Measurements from ENCODE around the gene RAB31. TPM values are rescaled to one million over a fixed set of nuclear protein-coding genes. Genes with fewer than 3 reads are reported as not detected.

The RAB31 gene
- polyA plus RNA-seq, 1 donor (not counting 4 experiments of a cell fraction or from before 2014, with no cell fraction given), result 47.0 TPM

GRCh38 chr18:9820127-9820526 is 112.0 kb downstream of the RAB31 start:
- Histone ChIP-seq H4K20me1 (ENCODE audit: control insufficient read depth, extremely low read depth, insufficient read depth, low read length) (no peaks in the 10 kb centered on the region), H3K4me3 (ENCODE audit: control insufficient read depth in 2 of 3, extremely low read depth in 1 of 3, insufficient read depth in 2 of 3, low read depth in 1 of 3, low read length in 3 of 3) (no peak overlapping the region), H3K9me1 (ENCODE audit: control insufficient read depth, extremely low read depth, insufficient read depth, low read length) (peaks cover 2% of the 10 kb centered on the region), H3K27me3 (ENCODE audit: control insufficient read depth, extremely low read depth, insufficient read depth, low read length) (no peaks in the 10 kb centered on the region), H3K79me2 (ENCODE audit: control insufficient read depth, insufficient read depth, low read length) (no peaks in the 10 kb centered on the region), H3K27ac (ENCODE audit: control insufficient read depth, insufficient read depth, low read length) (no peak overlapping the region), H3K9ac (ENCODE audit: control insufficient read depth, extremely low read depth, insufficient read depth, low read length) (no peak overlapping the region), H3K36me3 (ENCODE audit: control insufficient read depth in 2 of 2, extremely low read depth in 1 of 2, insufficient read depth in 2 of 2, low read length in 2 of 2) (peaks cover 0 to 9% of the 10 kb centered on the region in 2 experiments), H3K9me3 (ENCODE audit: control insufficient read depth, low read depth, low read length) (no peaks in the 10 kb centered on the region), H3K4me2 (ENCODE audit: control insufficient read depth, extremely low read depth, insufficient read depth, low read depth, low read length) (no peak overlapping the region), H2AFZ (ENCODE audit: control insufficient read depth, low read length) (no peak overlapping the region), H3K4me1 (ENCODE audit: control insufficient read depth, extremely low read depth, insufficient read depth, low read length) (peaks cover 16% of the 10 kb centered on the region)
- dilution Hi-C loops (cut with MboI; ENCODE audit: extremely low pct_ligation_motif_present, low sequenced_read_pairs), result no loop called here
- no peak for DNase-seq (ENCODE audit: low read depth, low spot score)
- FAIRE-seq, result no peak
- no peak for TF ChIP-seq EZH2 (IDR thresholded peaks at IDR 0.05; ENCODE audit: low read length)
- TF ChIP-seq CTCF (optimal IDR thresholded peaks at IDR 0.05 in 1 of 3, IDR thresholded peaks at IDR 0.05 in 1 of 3, conservative IDR thresholded peaks at IDR 0.05 in 1 of 3; ENCODE audit: extremely low read depth in 1 of 3, insufficient read depth in 2 of 3, low read length in 3 of 3), result no peak

- no peak for TF ChIP-seq CTCF (optimal IDR thresholded peaks at IDR 0.05 in 1 of 3, IDR thresholded peaks at IDR 0.05 in 1 of 3, conservative IDR thresholded peaks at IDR 0.05 in 1 of 3; ENCODE audit: extremely low read depth in 1 of 3, insufficient read depth in 2 of 3, low read length in 3 of 3)
- no peak for TF ChIP-seq EZH2 (IDR thresholded peaks at IDR 0.05; ENCODE audit: low read length)
- no peak overlapping the region for H3K4me2 ChIP-seq (ENCODE audit: control insufficient read depth, extremely low read depth, insufficient read depth, low read depth, low read length)
- H3K27ac ChIP-seq (ENCODE audit: control insufficient read depth, insufficient read depth, low read length), result no peak overlapping the region
- peaks cover 22% of the 10 kb centered on the region for H3K4me1 ChIP-seq (ENCODE audit: control insufficient read depth, extremely low read depth, insufficient read depth, low read length)
- H3K36me3 ChIP-seq (ENCODE audit: control insufficient read depth in 2 of 2, extremely low read depth in 1 of 2, insufficient read depth in 2 of 2, low read length in 2 of 2), result peaks cover 0 to 9% of the 10 kb centered on the region in 2 experiments
- H3K79me2 ChIP-seq (ENCODE audit: control insufficient read depth, insufficient read depth, low read length), result no peaks in the 10 kb centered on the region
- peaks cover 2% of the 10 kb centered on the region for H3K9me1 ChIP-seq (ENCODE audit: control insufficient read depth, extremely low read depth, insufficient read depth, low read length)
- no peak overlapping the region for H3K4me3 ChIP-seq (ENCODE audit: control insufficient read depth in 2 of 3, extremely low read depth in 1 of 3, insufficient read depth in 2 of 3, low read depth in 1 of 3, low read length in 3 of 3)
- no peaks in the 10 kb centered on the region for H3K9me3 ChIP-seq (ENCODE audit: control insufficient read depth, low read depth, low read length)
- DNase-seq (ENCODE audit: low read depth, low spot score) (no peak), FAIRE-seq (no peak)
- dilution Hi-C loops (cut with MboI; ENCODE audit: extremely low pct_ligation_motif_present, low sequenced_read_pairs), result no loop called here
- H4K20me1 ChIP-seq (ENCODE audit: control insufficient read depth, extremely low read depth, insufficient read depth, low read length), result no peaks in the 10 kb centered on the region
- no peaks in the 10 kb centered on the region for H3K27me3 ChIP-seq (ENCODE audit: control insufficient read depth, extremely low read depth, insufficient read depth, low read length)
- no peak overlapping the region for H2AFZ ChIP-seq (ENCODE audit: control insufficient read depth, low read length)
- H3K9ac ChIP-seq (ENCODE audit: control insufficient read depth, extremely low read depth, insufficient read depth, low read length), result no peak overlapping the region
Observed at GRCh38 chr18:9820719-9821118, 112.6 kb downstream of the RAB31 start.

All from keratinocyte (primary cell).